GM19328 (cell line): ENCODE results near the gene RPGRIP1.
"Not testable (repeated sequence)": the region's sequence is repeated elsewhere in the genome, so short reads cannot be mapped to it uniquely, and the experiment has no call there.

ENCODE experiments used
- ATAC-seq: cut with Tn5 transposase; IDR thresholded peaks from one replicate; pipeline ENCODE4 v1.9.1; 2021; ENCODE audit warnings: mild to moderate bottlenecking, moderate library complexity; ENCODE audit not compliant: unreplicated experiment

RPGRIP1 gene

DNA sequence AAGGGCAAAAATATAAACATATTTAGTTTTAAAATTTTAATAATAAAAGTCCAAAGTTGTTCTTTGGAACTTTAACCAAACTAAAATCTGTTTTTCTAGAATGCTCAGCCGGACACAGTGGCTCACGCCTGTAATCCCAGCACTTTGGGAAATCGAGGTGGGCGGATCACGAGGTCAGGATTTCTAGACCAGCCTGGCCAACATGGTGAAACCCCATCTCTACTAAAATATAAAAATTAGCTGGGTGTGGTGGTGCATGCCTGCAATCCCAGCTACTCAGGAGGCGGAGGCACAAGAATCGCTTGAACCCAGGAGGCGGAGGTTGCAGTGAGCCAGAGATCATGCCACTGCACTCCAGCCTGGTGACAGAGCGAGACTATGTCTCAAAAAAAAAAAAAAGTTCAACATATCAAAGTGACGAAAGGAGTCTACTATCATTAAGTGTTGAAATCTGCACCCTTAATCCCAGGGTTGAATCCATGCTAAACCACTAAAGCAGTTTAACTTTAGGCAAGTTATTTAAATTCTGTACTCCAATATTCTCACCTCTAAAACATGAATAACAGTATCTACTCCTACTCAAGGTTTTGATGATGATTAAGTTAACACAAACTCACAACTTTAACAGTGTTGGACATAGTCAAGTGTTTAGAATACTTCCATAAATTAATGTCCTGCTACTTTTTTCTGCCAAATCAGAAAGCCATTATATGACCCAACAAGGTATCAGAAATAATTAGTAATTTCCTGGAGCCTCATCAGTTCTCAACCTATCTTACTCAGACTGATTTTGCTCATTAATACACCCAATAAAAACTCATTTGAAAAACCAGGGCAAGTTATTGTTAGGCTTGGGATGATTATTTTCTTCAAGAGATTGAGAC lies 21.6 kb upstream of the RPGRIP1 start:
- ATAC-seq: no peak

- no peak for ATAC-seq
These were observed 20.7 kb upstream of the RPGRIP1 start for GRCh38 chr14:21258889-21259787.

DNA sequence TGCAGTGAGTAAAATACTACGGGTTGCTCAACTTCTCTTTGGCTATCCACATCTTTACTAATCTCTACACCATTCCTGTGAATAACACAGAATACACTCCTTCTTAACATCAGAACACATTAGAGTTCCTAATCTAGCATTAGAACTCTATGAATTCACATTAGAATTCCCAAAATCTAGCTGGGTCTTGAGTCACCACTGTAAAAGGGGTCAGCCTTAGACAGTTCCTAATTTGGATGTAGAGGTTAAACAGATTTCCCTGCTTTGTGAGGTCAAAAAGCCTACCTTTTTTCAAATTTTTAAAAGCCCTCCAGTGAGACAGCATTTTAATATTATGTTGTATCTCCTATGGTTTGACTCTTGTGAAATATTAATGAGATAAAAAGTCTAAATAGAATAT lies 18.1 kb upstream of the RPGRIP1 start:
- ATAC-seq: no peak

DNA sequence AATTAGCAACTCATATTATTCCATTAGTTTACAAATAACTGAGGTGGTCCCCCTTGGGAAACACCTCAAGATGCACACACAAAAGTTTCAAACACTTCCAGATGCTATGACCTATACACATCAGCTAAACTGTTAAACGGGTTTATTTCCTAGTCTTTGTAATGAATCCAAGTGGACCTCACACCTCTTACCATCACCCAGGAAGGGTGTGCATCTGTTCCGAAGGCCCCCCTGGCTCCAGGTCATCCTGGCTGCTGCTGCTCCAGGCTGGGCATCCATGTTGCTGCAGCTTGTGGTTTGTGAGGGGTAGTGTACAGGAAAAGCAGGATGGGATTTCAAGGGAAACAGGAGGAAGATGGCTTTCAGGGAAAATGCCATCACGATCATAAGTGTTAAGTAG lies 17.5 kb upstream of the RPGRIP1 start:
- no peak for ATAC-seq

GRCh38 chr14:21263284-21264024 lies 16.4 kb upstream of the RPGRIP1 start:
- ATAC-seq: no peak

DNA sequence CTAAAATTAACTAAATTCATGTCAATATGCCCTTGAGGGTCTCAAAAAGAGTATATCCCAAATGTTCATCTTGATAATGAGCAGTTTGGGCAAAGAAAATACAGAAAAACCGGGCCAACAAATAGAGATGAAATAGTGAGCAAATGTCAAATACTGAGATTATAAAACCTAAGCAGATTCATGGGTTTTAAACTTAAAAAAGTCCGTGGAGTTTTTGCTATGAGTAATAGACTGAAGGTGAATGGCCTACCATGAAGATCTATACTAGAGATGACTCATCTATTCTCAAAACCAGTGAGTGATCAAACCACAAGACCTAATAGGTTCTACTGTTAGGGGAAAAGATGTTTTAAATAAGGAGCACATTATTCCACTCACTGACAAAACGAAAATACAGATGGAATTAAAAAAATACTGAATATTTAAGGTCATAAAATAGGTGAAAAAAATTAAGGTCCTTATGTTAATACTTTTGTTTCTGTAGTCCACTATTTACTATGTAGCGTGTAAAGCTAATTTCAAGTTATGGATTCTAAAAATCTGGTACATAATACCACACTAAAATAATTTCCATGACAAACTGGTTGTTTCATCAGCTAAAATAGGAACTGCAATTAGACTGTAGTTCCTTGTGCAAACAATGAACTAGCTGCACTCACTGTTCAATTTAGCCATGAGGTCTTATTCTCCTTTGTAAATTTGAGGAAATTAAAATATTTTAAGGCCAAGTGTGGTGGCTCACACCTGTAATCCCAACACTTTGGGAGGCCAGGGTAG lies 15.7 kb upstream of the RPGRIP1 start:
- ATAC-seq: peak; percentile 52

DNA sequence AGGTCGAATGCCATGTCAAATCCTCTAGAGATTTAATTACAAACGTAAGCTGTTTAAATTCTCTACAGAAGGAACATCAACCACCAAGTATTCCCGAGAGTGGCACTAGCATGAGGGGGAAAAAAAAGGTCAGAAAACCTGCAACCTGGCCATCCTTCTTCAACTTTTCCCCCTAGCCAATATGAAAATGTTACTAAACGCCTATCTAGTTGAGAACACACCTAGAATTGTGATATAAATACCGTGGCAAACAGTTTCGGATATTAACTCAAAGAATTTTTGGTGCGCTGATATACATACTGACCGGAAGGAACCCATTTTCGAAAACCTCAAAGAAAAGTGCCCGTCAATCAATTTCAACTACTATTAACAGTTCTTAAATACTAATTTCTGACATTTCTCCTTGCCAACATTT lies 12.4 kb upstream of the RPGRIP1 start:
- no peak for ATAC-seq

DNA sequence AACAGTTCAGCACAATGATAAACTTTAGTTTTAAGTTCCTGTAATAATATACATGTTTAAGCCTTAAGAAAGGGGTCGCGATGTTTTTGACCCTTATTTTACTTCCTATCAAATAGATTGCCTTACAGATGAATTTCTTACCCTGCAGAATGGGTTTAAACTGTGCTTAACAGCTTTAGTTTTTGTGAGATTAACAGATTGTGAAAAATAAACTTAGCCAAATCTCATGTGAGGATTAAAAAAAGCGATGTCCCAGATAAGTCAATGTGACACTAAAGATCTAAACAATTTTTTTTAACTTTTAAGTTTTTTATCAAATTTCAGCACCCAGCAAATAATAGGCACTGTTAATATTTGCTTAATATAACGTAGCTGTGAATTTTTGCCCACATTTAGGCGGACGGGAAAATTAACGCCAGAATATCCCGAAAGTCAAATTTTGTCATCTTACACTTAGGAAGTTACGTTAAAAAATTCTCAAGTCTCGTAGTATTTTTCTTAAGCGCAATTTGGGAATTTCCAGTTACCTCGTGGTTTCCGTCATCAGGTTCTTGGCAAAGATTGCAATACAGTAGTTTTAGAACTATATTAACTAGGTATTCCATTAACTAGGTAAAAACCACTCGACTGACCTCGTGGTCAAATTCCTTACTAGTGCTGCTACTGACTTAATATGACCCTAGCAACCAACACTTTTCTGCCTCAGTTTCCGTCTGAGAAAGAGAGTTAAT lies 11.8 kb upstream of the RPGRIP1 start:
- no peak for ATAC-seq

DNA sequence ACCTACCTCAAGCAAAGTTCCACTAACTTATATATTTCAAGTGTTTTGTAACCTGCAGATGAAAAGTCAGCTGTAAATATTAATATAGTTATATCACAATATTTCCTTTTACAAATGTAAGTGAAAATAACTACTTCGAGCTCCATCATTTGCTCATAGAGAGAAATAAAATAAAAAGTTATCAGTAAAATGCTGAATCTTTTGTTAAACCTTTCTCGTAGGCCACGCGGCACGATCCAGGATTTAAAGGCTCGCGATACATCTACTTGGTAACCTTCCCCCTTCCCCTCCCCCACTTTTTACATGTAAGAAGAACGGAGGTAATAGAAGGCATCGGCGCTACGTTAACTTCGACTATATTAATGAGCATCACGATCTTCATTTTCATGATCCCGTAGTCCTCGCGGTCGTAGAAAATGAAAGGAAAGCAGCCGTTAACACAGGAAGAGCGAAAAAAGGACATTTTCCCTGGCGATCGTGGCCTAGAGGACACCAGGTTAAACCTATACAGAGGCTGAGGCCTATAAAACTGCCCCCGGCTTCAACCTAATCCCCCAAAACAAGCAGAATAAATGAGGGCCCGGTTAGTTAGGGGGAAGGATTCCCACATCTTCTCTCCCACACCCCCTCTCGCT lies 11.1 kb upstream of the RPGRIP1 start:
- no peak for ATAC-seq

DNA sequence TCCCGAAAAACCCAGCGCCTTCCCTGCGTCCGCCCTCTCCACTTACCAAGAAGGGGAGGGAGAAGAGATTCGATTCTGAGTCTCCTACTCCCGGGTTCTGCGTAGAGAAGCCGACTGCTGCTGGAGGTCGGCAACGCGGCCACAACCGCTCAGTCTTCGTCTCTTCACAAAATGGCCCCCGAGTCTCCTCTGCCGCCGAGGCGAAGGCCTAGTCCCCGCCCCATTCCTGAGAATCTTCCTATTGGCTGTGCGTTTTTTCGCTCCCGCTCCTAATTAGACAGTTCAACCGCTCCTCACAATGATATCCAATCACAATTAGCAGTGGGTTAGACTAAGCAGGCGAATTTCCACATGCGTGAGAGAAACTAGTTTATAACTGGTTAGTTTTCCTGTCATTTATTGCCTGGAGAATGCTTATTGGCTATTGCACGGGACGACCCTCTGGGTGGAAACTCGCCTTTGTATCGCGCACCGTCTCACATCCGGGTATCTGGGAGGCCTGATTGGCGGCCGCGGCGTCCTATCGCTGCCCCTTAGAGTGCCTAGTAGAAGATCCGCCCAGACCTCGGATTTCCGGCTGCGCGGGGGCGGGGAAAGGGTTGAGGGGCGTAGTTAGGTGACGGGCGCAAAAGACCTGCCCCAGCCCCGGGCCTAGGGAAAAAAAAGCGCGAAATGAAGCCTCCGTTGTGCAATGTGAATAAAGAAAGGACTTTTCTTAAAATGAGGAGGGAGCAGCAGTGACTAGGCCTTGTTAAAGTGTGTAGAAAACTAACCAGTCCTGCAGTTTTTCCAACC lies 10.4 kb upstream of the RPGRIP1 start, which contains the start of gene HNRNPC:
Gene HNRNPC (minus strand): TSS at position 191 of the 795 bp plus-strand sequence. CDS start 35,249 bp downstream, outside the sequence.
- peak; percentile 92 for ATAC-seq

DNA sequence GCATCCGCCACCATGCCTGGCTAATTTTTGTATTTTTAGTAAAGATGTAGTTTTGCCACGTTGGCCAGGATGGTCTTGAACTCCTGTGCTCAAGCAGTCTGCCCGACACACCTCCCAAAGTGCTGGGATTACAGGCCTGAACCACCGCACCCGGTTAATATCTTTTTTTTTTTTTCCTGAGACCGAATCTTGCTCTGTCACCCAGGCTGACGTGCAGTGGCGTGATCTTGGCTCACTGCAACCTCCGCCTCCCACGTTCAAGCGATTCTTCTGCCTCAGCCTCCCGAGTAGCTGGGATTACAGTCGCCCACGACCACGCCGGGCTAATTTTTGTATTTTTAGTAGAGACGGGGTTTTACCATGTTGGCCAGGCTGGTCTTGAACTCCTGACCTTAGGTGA lies 7.2 kb upstream of the RPGRIP1 start:
- not testable (repeated sequence) for ATAC-seq

GRCh38 chr14:21275261-21275858 lies 4.5 kb upstream of the RPGRIP1 start:
- no peak for ATAC-seq

DNA sequence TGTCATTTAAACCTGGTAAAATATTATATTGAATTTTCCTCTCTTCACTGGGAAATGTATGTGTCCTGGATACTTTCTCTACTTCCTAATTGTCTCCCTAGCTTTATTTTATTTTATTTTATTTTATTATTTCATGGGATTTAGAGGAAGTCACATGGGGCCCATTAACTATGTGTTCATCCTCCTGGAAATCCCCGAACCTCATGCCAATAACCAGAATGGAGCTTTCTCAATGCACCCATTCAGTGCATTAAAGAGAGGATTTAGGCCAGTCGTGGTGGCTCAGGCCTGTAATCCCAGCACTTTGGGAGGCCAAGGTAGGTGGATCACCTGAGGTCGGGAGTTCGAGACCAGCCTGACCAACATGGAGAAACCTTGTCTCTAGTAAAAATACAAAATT lies 1.3 kb upstream of the RPGRIP1 start:
- no peak for ATAC-seq

DNA sequence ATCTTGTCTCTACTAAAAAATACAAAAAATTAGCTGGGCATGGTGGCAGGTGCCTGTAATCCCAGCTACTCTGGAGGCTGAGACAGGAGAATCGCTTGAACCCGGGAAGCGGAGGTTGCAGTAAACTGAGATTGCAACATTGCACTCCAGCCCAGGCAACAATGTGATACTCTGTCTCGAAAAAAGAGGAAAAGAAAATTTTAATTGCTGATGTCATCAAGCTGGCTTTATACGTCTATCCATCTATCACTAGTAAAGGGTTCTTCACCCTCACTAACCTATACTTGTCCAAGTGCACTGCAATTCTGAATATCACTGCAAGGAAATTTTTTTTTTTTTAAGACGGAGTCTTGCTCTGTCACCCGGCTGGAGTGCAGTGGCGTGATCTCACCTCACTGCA lies 2.0 kb downstream of the RPGRIP1 start:
- ATAC-seq: not testable (repeated sequence)

DNA sequence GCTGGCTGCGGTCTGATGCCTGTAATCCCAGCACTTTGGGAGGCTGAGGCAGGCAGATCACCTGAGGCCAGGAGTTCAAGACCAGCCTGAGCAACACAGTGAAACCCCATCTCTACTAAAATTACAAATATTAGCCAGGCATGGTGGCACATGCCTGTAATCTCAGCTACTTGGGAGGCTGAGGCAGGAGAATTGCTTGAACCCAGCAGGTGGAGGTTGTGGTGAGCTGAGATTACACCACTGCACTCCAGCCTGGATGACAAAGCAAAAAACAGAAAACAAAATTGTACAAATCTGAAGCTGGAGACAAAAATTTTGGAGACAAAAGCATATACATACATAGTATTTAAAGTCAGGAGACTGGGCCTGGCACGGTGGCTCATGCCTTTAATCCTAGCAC lies 6.6 kb downstream of the RPGRIP1 start:
- ATAC-seq: not testable (repeated sequence)

DNA sequence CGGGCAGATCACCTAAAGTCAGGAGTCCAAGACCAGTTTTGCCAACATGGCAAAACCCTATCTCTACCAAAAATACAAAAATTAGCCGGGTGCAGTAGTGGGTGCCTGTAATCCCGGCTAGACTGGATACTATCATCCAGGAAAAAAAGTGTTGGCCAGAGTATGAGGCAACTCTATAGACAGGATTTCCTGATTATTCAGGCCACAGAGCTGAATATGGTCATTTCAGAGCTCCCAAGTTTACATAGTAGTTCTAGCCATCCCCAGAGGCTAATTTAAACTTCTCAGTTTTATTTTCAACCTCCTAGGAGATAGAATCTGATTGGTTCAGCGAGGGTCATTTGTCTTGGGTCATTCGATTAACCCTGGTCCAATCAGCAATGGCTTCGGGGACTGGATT lies 7.3 kb downstream of the RPGRIP1 start:
- ATAC-seq: no peak

- not testable (repeated sequence) for ATAC-seq
These were observed 14.1 kb downstream of the RPGRIP1 start for GRCh38 chr14:21294026-21294425.

GRCh38 chr14:21298358-21298757 lies 18.5 kb downstream of the RPGRIP1 start:
- no peak for ATAC-seq
